Amniotic stem cell (primary cell): Measurements from ENCODE around the gene GSTA5.
"Not testable (repeated sequence)": the region's sequence is repeated elsewhere in the genome, so short reads cannot be mapped to it uniquely, and the experiment has no call there.

Source experiments
- DNase-seq: peaks from one replicate; lab custom pipeline; 2025; lab: John Stamatoyannopoulos, UW

GSTA5 gene

DNA sequence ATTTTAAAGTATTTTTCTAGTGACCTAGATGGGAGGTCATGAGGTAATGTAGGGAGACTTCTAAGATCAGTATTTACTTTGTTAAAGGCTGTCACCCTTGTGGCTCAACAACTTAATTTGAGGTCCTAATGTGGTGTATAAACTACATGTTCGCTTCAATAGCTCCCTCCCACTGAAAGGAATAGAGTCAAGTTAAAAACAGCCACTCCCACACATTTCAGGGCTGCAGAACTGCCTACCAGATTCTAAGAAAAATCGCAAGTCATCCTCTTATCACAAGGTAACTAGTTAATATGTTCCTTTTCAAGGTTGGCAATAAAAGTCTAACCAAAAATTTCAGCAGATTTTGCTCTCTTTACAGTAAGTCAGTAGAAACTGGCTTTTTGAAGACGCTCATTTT is 52.1 kb downstream of the GSTA5 start:
- DNase-seq: no peak

DNA sequence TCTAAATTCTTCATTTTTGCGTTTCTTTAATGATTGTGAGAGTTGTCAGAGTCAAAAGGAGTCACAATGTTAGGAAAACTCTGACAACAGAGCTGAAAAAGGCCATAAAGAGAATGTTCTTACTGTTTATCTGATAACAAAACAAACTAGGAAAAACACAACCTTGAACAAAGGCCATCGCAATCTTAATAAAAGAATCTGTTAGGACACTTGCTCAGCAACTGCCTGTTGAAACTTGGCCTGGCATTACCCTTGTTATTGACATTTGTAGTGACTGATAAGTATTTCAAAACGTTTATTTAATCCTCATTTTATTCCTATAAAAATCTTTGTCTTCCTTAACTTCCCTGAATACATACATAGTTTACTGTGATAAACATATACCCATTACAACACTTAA is 52.7 kb downstream of the GSTA5 start:
- DNase-seq: no peak

DNA sequence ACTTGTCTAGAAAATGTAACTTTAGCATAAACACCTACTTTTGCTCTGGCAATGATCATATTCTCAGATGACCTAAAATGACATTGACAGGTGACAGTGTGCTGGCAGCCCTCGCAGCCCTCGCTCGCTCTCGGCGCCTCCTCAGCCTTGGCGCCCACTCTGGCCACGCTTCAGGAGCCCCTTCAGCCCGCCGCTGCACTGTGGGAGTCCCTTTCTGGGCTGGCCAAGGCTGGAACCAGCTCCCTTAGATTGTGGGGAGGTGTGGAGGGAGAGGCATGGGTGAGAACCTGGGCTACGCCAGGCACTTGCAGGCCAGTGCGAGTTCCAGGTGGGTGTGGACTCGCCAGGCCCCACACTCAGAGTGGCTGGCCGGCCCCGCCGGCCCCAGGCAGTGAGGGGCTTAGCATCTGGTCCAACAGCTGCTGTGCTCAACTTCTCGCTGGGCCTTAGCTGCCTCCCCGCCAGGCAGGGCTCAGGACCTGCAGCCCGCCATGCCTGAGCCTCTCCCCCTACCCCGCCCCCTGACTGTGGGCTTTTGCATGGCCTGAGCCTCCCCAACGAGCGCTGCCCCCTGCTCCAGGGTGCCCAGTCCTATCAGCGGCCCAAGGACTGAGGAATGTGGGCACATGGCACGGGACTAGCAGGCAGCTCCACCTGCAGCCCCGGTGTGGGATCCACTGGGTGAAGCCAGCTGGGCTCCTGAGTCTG is 54.2 kb downstream of the GSTA5 start:
- no peak for DNase-seq

DNA sequence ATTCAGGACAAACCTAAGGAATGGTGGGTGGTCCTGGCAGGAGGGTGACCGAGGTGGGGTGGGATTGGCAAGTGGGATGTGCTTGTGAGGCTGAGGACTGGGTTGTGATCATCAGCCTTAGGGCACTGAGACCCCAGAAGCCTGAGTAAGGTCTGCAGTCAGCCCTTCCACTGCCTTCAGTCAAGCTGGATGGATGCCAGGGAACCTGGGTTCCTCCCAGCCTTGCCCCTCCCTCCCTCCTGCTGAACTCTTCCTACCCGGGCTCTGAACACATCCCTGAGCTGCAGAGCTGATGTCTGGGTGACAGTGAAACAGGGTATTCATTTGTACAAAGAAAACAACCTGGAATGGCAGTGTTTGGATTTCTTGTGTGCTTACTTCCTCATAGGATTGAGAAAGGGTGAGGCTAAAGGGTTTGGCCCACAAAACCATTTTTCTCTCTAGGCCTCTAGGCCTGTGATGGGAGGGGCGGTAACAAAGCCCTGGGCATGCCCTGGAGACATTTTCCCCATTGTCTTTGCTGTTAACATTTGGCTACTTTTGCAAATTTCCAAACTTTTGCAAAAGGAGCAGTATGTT is 57.8 kb downstream of the GSTA5 start:
- DNase-seq: not testable (repeated sequence)

DNA sequence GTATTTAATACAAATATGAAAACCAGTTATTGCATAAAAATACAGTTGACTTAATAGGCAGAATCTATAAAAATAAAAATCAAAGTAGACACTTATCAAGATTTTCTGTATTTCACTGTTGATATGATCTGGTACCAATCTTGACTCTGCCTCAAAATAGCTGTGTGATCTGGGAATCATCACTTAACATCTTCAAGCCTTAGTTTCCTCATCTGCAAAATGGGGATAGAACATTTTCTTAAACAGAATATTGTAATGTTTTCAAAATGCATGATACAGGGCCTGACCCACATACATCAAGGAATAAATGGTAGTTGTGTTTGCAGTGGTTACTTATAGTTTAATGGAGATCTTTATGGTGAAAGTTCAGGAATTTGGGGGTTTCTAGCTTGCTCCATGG is 58.4 kb downstream of the GSTA5 start:
- DNase-seq: not testable (repeated sequence)
